K562 (cell line): ENCODE results near the gene DDX20. TPM values are rescaled to one million over a fixed set of nuclear protein-coding genes. Genes with fewer than 3 reads are reported as not detected.
A peak's percentile ranks its signal among the peaks of the same experiment; 100 is the strongest.

ENCODE experiments used
- CREM ChIP-seq: IDR thresholded peaks from 2 replicates; pipeline ENCODE4 v1.6.1; 2014; ENCODE audit warnings: antibody characterized with exemption, low read depth
- RAD21 ChIP-seq, 2 experiments: fragments of 250-450 bp in 1 of 2; fragments of 450-650 bp in 1 of 2; sonication (Bioruptor Pico) in 1 of 2; formaldehyde crosslinking in 1 of 2; IDR thresholded peaks in 1 of 2; conservative IDR thresholded peaks in 1 of 2; 2 replicates each; pipeline versions ENCODE4 v1.4.0 to v1.8.0; 2020 to 2022; ENCODE audit warnings: mild to moderate bottlenecking in 2 of 2, moderate library complexity in 1 of 2
- ZNF695 ChIP-seq: fragments of 450-650 bp; formaldehyde crosslinking; IDR thresholded peaks from 2 replicates; pipeline ENCODE4 v1.4.0; 2020; ENCODE audit warnings: mild to moderate bottlenecking, moderate library complexity
- polyA plus RNA-seq, 8 experiments: library from polyadenylated mRNA; depleted of rRNA in 4 of 8; stranded (reverse) in 5 of 8; unstranded in 3 of 8; fragments of >200 nt; fragmentation: Nextera tagmentation in 2 of 8; fragmentation: Illumina TruSeq in 1 of 8; extraction: Ambion mirVana in 2 of 8; extraction: Trizol in 1 of 8; gene quantifications; 2 replicates each; pipeline versions ENCODE4 v1.2.1 to v1.2.3, GENCODE V29; 2011 to 2014; ENCODE audit warnings: inconsistent platforms in 1 of 8, missing spikeins in 1 of 8
- total RNA-seq, 7 experiments: library from RNA; depleted of rRNA in 6 of 7; stranded (reverse); fragments of >200 nt in 6 of 7; fragmentation: Illumina TruSeq in 2 of 7; extraction: Trizol in 2 of 7; gene quantifications; 2 replicates each; pipeline versions ENCODE4 v1.2.1 to v1.2.3, GENCODE V29; 2011 to 2021; ENCODE audit warnings: low replicate concordance in 1 of 7
- TF ChIP-seq, protein P1 (sequence below): fragments of 450-650 bp; IDR thresholded peaks from 2 replicates; pipeline ENCODE4 v1.6.1; 2016; ENCODE audit warnings: low read depth
- TF ChIP-seq, protein P2 (sequence below): fragments of 200-800 bp; sonication (Bioruptor generic); IDR thresholded peaks from 2 replicates; pipeline ENCODE4 v1.6.1; 2017; ENCODE audit warnings: missing genetic modification characterization, missing compliant biosample characterization
- TF ChIP-seq, protein P3 (sequence below), 2 experiments: fragments of 450-650 bp; IDR thresholded peaks; 2 replicates each; pipeline ENCODE4 v1.6.1; 2016; ENCODE audit warnings: mild to moderate bottlenecking in 2 of 2, borderline replicate concordance in 1 of 2, low read depth in 1 of 2, moderate library complexity in 1 of 2

The DDX20 gene
- total and polyA plus RNA-seq, 9 of the 15 experiments (the other 6 are each of a cell fraction or from before 2014, with no cell fraction given): 8.3 to 33.4 (median 24.5) TPM

DNA sequence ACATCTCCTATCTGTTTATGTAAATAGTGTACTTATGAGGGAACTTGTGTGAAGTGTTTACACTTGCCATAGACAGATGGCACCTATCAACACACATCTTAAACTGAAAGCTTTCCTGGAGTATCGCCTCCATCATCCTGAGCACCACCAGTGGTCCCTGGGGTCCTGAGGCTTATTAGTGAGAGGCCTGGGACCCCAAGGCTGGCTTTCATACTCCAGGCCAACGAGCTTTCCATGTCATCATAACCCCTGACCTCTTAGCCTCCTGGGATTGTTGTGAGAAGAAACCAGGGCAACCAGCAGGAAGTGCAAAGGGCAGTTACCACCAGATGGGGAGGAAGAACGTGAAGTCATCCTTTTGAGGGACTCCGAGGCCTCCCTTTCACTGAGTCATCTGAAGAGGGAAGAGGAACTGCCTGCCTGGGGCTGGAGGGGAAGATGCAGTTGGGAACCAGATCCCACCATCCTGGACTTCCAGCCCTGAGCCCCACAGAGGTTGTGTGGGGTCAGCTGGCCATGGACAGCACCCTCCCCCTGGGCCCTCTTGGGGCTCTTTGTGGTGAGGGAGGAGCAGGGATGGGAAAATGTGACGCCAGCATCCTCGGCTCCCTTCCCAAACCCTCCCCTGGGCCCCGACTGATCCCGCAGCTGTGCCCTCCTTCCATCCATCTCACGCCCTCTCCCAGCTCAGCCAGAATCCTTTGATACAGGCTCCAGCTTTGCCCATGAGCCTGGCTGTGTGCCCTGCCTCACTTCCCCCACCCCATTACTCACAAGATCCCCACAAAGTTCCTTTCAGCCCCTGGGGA is 22.3 kb upstream of the DDX20 start (continued):
- TF ChIP-seq, protein P1, sequence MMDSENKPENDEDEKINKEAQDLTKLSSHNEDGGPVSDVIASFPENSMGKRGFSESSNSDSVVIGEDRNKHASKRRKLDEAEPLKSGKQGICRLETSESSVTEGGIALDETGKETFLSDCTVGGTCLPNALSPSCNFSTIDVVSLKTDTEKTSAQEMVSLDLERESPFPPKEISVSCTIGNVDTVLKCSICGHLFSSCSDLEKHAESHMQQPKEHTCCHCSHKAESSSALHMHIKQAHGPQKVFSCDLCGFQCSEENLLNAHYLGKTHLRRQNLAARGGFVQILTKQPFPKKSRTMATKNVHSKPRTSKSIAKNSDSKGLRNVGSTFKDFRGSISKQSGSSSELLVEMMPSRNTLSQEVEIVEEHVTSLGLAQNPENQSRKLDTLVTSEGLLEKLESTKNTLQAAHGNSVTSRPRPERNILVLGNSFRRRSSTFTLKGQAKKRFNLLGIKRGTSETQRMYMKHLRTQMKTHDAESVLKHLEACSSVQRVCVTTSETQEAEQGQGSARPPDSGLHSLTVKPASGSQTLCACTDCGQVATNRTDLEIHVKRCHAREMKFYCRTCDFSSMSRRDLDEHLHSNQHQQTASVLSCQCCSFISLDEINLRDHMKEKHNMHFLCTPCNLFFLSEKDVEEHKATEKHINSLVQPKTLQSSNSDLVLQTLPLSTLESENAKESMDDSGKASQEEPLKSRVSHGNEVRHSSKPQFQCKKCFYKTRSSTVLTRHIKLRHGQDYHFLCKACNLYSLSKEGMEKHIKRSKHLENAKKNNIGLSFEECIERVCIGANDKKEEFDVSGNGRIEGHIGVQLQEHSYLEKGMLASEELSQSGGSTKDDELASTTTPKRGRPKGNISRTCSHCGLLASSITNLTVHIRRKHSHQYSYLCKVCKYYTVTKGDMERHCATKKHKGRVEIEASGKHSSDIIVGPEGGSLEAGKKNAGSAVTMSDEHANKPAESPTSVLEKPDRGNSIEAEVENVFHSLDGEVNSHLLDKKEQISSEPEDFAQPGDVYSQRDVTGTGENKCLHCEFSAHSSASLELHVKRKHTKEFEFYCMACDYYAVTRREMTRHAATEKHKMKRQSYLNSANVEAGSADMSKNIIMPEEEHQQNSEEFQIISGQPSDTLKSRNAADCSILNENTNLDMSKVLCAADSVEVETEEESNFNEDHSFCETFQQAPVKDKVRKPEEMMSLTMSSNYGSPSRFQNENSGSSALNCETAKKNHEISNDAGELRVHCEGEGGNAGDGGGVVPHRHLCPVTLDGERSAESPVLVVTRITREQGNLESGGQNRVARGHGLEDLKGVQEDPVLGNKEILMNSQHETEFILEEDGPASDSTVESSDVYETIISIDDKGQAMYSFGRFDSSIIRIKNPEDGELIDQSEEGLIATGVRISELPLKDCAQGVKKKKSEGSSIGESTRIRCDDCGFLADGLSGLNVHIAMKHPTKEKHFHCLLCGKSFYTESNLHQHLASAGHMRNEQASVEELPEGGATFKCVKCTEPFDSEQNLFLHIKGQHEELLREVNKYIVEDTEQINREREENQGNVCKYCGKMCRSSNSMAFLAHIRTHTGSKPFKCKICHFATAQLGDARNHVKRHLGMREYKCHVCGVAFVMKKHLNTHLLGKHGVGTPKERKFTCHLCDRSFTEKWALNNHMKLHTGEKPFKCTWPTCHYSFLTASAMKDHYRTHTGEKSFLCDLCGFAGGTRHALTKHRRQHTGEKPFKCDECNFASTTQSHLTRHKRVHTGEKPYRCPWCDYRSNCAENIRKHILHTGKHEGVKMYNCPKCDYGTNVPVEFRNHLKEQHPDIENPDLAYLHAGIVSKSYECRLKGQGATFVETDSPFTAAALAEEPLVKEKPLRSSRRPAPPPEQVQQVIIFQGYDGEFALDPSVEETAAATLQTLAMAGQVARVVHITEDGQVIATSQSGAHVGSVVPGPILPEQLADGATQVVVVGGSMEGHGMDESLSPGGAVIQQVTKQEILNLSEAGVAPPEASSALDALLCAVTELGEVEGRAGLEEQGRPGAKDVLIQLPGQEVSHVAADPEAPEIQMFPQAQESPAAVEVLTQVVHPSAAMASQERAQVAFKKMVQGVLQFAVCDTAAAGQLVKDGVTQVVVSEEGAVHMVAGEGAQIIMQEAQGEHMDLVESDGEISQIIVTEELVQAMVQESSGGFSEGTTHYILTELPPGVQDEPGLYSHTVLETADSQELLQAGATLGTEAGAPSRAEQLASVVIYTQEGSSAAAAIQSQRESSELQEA: no peak
- TF ChIP-seq, protein P2, sequence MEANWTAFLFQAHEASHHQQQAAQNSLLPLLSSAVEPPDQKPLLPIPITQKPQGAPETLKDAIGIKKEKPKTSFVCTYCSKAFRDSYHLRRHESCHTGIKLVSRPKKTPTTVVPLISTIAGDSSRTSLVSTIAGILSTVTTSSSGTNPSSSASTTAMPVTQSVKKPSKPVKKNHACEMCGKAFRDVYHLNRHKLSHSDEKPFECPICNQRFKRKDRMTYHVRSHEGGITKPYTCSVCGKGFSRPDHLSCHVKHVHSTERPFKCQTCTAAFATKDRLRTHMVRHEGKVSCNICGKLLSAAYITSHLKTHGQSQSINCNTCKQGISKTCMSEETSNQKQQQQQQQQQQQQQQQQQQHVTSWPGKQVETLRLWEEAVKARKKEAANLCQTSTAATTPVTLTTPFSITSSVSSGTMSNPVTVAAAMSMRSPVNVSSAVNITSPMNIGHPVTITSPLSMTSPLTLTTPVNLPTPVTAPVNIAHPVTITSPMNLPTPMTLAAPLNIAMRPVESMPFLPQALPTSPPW (CRISPR knock-in tag): 0 out of 2 replicates have a peak, but pooled peaks have one; percentile 27
- TF ChIP-seq CREM: peak; percentile 34; the same call in 1 of the 2 replicates
- no peak for TF ChIP-seq ZNF695 (CRISPR knock-in tag)
- TF ChIP-seq RAD21 (CRISPR knock-in tag; conservative IDR thresholded peaks at IDR 0.05 in 1 of 2, IDR thresholded peaks at IDR 0.05 in 1 of 2): 0 out of 4 replicates have a peak, but pooled peaks of 1 of the 2 experiments have one; percentile 17
- TF ChIP-seq, protein P3, sequence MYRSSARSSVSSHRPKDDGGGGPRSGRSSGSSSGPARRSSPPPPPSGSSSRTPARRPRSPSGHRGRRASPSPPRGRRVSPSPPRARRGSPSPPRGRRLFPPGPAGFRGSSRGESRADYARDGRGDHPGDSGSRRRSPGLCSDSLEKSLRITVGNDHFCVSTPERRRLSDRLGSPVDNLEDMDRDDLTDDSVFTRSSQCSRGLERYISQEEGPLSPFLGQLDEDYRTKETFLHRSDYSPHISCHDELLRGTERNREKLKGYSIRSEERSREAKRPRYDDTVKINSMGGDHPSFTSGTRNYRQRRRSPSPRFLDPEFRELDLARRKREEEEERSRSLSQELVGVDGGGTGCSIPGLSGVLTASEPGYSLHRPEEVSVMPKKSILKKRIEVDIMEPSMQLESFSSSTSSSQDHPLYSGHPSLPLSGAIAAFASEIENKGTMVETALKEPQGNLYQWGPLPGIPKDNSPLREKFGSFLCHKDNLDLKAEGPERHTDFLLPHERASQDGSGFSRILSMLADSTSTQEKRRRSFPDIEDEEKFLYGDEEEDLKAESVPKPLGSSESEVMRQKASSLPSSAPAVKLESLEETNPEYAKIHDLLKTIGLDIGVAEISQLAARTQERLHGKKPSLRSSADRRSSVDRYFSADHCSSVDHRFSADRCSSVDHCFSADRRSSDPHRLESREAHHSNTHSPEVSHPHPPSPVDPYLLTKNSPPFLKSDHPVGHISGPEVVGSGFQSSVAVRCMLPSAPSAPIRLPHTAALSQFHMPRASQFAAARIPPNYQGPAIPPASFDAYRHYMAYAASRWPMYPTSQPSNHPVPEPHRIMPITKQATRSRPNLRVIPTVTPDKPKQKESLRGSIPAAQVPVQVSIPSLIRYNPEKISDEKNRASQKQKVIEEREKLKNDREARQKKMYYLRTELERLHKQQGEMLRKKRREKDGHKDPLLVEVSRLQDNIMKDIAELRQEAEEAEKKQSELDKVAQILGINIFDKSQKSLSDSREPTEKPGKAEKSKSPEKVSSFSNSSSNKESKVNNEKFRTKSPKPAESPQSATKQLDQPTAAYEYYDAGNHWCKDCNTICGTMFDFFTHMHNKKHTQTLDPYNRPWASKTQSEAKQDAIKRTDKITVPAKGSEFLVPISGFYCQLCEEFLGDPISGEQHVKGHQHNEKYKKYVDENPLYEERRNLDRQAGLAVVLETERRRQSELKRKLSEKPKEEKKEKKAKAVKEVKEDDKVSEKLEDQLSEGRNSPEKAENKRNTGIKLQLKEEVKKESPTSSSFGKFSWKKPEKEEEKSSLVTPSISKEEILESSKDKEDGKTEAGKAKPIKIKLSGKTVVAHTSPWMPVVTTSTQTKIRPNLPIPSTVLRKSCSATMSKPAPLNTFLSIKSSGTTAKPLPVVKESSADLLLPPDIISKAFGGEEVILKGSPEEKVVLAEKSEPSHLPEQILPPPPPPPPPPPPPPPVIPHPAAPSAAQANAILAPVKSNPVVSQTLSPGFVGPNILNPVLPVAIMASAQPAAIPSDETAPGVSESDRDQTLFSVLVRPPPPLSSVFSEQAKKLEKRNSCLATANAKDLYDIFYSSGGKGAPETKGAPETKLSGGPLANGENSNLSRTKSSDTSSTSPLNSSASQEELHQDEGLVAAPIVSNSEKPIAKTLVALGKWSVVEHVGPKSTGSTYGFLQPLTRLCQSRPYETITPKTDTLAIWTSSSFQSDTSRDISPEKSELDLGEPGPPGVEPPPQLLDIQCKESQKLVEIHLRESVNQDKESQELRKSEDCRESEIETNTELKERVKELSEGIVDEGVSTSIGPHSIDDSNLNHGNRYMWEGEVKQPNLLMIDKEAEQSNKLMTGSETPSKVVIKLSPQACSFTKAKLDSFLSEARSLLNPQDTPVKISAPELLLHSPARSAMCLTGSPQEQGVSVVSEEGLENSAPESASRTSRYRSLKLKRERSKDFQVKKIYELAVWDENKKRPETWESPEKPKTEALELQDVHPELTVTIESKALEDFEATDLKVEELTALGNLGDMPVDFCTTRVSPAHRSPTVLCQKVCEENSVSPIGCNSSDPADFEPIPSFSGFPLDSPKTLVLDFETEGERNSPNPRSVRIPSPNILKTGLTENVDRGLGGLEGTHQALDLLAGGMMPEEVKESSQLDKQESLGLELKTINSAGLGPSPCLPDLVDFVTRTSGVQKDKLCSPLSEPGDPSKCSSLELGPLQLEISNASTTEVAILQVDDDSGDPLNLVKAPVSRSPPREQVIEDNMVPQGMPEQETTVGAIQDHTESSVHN (IDR thresholded peaks at IDR 0.05; ENCODE audit: borderline replicate concordance in 1 of 2, low read depth in 1 of 2): no peak; a peak in 1 of 4 replicates
